ENCODE data around the gene TRAF6. TPM values are rescaled to one million over a fixed set of nuclear protein-coding genes. Genes with fewer than 3 reads are reported as not detected.

The TRAF6 gene
- total and polyA plus RNA-seq, 2 of the 13 experiments (the other 11 are each of a cell fraction or from before 2014, with no cell fraction given), result 3.3 to 5.9 TPM

- TF ChIP-seq, protein P1, sequence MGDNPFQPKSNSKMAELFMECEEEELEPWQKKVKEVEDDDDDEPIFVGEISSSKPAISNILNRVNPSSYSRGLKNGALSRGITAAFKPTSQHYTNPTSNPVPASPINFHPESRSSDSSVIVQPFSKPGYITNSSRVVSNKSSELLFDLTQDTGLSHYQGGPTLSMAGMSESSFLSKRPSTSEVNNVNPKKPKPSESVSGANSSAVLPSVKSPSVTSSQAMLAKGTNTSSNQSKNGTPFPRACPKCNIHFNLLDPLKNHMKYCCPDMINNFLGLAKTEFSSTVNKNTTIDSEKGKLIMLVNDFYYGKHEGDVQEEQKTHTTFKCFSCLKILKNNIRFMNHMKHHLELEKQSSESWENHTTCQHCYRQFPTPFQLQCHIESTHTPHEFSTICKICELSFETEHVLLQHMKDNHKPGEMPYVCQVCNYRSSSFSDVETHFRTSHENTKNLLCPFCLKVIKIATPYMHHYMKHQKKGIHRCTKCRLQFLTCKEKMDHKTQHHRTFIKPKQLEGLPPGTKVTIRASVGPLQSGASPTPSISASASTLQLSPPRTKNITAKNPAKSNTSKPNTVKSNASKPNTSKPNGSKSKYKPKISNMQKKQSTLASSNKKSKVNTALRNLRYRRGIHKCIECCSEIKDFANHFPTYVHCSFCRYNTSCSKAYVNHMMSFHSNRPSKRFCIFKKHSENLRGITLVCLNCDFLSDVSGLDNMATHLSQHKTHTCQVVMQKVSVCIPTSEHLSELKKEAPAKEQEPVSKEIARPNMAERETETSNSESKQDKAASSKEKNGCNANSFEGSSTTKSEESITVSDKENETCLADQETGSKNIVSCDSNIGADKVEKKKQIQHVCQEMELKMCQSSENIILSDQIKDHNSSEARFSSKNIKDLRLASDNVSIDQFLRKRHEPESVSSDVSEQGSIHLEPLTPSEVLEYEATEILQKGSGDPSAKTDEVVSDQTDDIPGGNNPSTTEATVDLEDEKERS (CRISPR knock-in tag; IDR thresholded peaks at IDR 0.05), result 0 out of 2 replicates have a peak, but pooled peaks have one; percentile 41
- no peak for TF ChIP-seq ARID2 (CRISPR knock-in tag; IDR thresholded peaks at IDR 0.05; ENCODE audit: borderline replicate concordance)
- no peak for TF ChIP-seq AKNA (CRISPR knock-in tag; IDR thresholded peaks at IDR 0.05; ENCODE audit: borderline replicate concordance)
- TF ChIP-seq MTA1 (CRISPR knock-in tag; IDR thresholded peaks at IDR 0.05; ENCODE audit: borderline replicate concordance), result peak; percentile 72; the same call in 1 of the 2 replicates
- TF ChIP-seq TMF1 (CRISPR knock-in tag; IDR thresholded peaks at IDR 0.05; ENCODE audit: low read depth), result 0 out of 2 replicates have a peak, but pooled peaks have one; percentile 23
- TF ChIP-seq, protein P2, sequence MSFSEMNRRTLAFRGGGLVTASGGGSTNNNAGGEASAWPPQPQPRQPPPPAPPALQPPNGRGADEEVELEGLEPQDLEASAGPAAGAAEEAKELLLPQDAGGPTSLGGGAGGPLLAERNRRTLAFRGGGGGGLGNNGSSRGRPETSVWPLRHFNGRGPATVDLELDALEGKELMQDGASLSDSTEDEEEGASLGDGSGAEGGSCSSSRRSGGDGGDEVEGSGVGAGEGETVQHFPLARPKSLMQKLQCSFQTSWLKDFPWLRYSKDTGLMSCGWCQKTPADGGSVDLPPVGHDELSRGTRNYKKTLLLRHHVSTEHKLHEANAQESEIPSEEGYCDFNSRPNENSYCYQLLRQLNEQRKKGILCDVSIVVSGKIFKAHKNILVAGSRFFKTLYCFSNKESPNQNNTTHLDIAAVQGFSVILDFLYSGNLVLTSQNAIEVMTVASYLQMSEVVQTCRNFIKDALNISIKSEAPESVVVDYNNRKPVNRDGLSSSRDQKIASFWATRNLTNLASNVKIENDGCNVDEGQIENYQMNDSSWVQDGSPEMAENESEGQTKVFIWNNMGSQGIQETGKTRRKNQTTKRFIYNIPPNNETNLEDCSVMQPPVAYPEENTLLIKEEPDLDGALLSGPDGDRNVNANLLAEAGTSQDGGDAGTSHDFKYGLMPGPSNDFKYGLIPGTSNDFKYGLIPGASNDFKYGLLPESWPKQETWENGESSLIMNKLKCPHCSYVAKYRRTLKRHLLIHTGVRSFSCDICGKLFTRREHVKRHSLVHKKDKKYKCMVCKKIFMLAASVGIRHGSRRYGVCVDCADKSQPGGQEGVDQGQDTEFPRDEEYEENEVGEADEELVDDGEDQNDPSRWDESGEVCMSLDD (CRISPR knock-in tag; IDR thresholded peaks at IDR 0.05; ENCODE audit: borderline replicate concordance), result 0 out of 2 replicates have a peak, but pooled peaks have one; percentile 66
- no peak for TF ChIP-seq ZNF251 (CRISPR knock-in tag; IDR thresholded peaks at IDR 0.05)
- no peak for TF ChIP-seq ZBTB21 (CRISPR knock-in tag; IDR thresholded peaks at IDR 0.05)
- TF ChIP-seq ZNF614 (CRISPR knock-in tag; IDR thresholded peaks at IDR 0.05; ENCODE audit: borderline replicate concordance), result peak; percentile 46; the same call in 1 of the 2 replicates
- TF ChIP-seq, protein P3, sequence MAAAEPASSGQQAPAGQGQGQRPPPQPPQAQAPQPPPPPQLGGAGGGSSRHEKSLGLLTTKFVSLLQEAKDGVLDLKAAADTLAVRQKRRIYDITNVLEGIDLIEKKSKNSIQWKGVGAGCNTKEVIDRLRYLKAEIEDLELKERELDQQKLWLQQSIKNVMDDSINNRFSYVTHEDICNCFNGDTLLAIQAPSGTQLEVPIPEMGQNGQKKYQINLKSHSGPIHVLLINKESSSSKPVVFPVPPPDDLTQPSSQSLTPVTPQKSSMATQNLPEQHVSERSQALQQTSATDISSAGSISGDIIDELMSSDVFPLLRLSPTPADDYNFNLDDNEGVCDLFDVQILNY (CRISPR knock-in tag; conservative IDR thresholded peaks at IDR 0.05), result peak; percentile 62; the same call in 1 of the 2 replicates
- peak; percentile 67; the same call in 1 of the 2 replicates for TF ChIP-seq SNAI1 (CRISPR knock-in tag; IDR thresholded peaks at IDR 0.05; ENCODE audit: borderline replicate concordance)
- TF ChIP-seq ATAD3A (CRISPR knock-in tag; IDR thresholded peaks at IDR 0.05), result no peak; the same call in 1 of the 2 replicates
- peak; percentile 86; the same call in 1 of the 2 replicates for TF ChIP-seq GMEB1 (CRISPR knock-in tag; IDR thresholded peaks at IDR 0.05; ENCODE audit: borderline replicate concordance)
These were observed at the start of gene TRAF6 (continued) for GRCh38 chr11:36509694-36510593.

All from HepG2 (cell line).